LNCAP (cell line): ENCODE results near the gene LRP1B.

Experiments
- CTCF ChIP-seq: fragments of 450-650 bp; IDR thresholded peaks from 2 replicates; pipeline ENCODE4 v1.5.1; 2017; ENCODE audit warnings: mild to moderate bottlenecking

Gene LRP1B

DNA sequence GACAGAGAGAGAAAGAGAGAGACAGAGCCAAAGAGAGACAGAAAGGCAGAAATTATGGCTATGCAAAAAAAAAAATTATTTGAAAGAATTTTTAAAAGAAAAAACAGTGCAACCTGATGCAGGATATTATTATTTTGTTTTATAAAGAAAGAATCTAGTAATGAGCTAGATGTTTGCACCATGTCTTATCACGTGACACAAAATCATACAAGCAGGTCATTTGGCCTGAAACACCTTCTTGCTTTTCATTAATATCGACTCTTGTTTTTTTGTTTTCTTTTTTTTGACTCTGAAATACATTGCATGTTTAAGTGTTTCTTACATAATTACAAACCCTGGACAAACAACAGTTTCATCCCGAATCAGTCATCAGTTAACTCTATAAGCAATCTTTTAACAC, 606.0 kb downstream of the LRP1B start:
- TF ChIP-seq CTCF: no peak

GRCh38 chr2:141523199-141523598, 607.6 kb downstream of the LRP1B start:
- TF ChIP-seq CTCF: no peak

- TF ChIP-seq CTCF: no peak
Observed at GRCh38 chr2:141522702-141523101, 608.1 kb downstream of the LRP1B start.

- no peak for TF ChIP-seq CTCF
Observed at GRCh38 chr2:141522048-141522447, 608.8 kb downstream of the LRP1B start.

DNA sequence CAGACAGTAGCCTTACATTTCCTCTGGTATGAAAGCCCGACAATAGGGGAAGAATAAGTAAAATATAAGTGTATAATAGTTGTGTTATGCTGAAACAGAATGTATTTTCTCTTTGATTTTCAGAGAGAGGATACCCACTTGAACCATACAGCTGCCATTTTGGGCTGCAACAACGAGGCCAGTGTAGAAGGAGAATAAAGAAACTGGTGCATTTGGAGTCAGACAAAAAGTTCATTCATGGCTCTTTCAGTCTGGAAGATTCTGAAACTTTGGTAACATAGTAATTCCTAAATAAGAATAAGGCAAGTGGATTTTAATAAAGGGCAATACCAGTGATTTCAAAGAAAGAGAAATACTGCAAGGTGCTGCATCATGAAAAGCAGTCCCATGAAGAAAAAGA, 610.9 kb downstream of the LRP1B start:
- TF ChIP-seq CTCF: no peak

- no peak for TF ChIP-seq CTCF
Observed at GRCh38 chr2:141517852-141518421, 612.9 kb downstream of the LRP1B start.

DNA sequence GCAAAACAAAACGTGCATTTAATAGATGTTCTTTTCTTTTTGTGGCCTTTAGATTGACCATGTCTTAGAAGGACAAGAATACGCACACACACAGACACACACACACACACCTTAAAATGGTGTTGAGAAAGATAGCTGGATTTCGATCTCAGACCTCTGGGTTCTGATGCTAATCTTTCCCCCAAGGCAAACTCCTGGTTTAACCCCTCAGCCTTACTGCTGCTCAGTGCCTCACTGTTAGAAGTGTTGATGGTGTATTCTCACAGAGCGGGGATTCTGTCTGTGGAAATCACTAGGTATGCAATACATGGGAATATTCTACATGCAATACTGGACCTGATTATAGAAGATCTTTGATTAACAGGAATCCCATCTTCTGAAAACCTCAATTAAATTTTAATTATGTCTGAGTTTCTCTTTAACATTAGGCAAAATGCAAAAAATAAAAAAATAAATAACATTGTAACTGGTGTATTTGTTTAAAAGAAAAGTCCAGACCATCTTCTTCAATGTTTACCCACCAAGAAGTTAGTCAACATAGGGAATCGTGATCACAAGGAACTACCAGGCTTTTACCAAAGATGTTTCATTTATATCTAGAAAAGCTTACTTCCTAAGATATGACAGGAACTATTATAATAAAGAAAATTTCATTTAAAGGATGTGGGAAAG, 613.5 kb downstream of the LRP1B start:
- no peak for TF ChIP-seq CTCF
